NB4 (cell line): ENCODE results near the gene ZNF341.

Experiments used
- MYC ChIP-seq: IDR thresholded peaks from 2 replicates; pipeline ENCODE4 v1.6.1; 2011; ENCODE audit warnings: low read depth, low read length
- TF ChIP-seq, protein P1 (sequence below): IDR thresholded peaks from one replicate; pipeline ENCODE4 v1.5.1; 2012; ENCODE audit warnings: low read depth, low read length
- TF ChIP-seq, protein P2 (sequence below): IDR thresholded peaks from 2 replicates; pipeline ENCODE4 v1.6.1; 2011; ENCODE audit warnings: low read depth, low read length

- no peak for TF ChIP-seq MYC
- TF ChIP-seq, protein P1, sequence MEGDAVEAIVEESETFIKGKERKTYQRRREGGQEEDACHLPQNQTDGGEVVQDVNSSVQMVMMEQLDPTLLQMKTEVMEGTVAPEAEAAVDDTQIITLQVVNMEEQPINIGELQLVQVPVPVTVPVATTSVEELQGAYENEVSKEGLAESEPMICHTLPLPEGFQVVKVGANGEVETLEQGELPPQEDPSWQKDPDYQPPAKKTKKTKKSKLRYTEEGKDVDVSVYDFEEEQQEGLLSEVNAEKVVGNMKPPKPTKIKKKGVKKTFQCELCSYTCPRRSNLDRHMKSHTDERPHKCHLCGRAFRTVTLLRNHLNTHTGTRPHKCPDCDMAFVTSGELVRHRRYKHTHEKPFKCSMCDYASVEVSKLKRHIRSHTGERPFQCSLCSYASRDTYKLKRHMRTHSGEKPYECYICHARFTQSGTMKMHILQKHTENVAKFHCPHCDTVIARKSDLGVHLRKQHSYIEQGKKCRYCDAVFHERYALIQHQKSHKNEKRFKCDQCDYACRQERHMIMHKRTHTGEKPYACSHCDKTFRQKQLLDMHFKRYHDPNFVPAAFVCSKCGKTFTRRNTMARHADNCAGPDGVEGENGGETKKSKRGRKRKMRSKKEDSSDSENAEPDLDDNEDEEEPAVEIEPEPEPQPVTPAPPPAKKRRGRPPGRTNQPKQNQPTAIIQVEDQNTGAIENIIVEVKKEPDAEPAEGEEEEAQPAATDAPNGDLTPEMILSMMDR: no peak
- TF ChIP-seq, protein P2, sequence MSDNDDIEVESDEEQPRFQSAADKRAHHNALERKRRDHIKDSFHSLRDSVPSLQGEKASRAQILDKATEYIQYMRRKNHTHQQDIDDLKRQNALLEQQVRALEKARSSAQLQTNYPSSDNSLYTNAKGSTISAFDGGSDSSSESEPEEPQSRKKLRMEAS: no peak
Measured at GRCh38 chr20:33773412-33774089, 41.8 kb downstream of the ZNF341 start.
